GM21786 (cell line): Measurements from ENCODE around the gene TRPM3.
"Not testable (repeated sequence)": the region's sequence is repeated elsewhere in the genome, so short reads cannot be mapped to it uniquely, and the experiment has no call there.

Experiments used
- ATAC-seq: cut with Tn5 transposase; IDR thresholded peaks from one replicate; pipeline ENCODE4 v1.9.1; 2021; ENCODE audit not compliant: unreplicated experiment

The TRPM3 gene

GRCh38 chr9:70791936-70792335 lies 329.5 kb downstream of the TRPM3 start:
- no peak for ATAC-seq

DNA sequence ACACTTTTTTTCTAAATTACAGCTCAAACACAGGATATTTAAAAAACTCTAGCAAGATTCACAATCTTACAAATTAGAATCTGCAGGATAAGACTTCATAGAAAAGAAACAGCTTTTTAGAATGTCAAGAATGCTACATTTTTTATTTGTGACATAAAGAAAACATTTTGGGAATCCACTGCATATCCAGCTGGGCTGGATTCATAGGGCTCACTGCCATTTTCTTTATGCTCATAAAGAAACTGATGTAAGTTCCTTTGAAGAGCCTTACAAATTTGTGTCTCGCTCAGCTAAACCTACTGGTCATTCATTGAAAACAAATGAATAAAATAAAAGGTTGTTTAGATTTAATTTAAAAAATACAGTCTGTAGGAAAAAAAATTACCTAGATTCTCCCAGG lies 332.3 kb downstream of the TRPM3 start:
- no peak for ATAC-seq

DNA sequence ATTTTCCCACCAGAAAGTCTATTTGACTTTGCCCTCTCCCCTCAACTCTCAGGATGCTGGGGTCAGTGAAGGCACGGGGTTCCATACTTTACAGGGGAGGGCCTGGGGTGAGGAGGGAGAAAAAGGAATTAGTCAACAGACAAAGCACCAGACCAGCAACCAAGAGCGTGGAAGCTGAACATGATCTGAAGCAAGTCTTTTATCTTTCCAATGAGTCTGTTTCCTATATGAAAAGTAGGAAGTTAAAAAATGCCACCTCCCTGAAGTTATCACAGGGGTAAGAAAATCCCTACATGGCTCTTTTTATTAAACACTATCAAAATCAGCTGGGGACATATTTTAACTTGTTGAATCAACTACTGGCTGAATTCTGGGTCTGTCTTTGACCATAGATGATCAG lies 337.0 kb downstream of the TRPM3 start:
- no peak for ATAC-seq

- no peak for ATAC-seq
Observed at GRCh38 chr9:70778568-70778967, 342.9 kb downstream of the TRPM3 start.

DNA sequence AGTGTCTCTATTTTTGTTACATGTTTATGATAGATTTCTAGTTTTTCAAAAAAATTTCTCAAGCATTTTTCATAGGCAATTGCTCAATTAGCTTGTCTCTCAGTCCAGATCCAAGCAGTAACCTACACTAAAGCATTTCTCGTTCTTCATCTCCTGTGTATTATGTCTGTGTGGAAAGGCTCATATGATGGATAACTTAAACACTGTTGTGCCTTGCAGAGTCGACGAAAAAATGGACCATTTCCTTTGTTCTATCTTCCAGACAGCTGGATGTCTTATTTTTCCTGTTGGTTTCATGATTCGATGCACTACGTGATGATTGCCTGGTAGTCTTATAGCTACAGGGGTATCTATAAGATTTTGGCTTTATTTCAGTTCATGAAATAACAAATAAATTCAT lies 347.8 kb downstream of the TRPM3 start:
- no peak for ATAC-seq

DNA sequence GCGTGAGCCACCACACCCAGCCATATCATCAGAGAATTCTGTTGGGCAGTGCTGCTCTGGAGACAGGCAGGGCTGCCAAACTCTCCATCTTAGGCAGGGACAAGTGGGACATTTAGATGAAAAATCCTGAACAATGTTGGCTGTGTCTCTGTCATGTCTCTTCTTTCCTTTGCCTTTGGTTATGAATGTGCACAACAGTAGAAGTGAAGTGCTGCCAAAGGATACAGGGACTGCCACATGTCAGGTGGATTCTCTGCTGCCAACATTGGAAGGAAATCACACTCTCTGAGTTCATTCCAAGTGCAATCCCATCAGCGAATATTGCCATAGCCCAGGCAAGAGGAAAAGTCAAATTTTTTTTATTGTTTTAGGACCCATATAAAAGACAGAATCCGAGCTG lies 348.8 kb downstream of the TRPM3 start:
- ATAC-seq: no peak

DNA sequence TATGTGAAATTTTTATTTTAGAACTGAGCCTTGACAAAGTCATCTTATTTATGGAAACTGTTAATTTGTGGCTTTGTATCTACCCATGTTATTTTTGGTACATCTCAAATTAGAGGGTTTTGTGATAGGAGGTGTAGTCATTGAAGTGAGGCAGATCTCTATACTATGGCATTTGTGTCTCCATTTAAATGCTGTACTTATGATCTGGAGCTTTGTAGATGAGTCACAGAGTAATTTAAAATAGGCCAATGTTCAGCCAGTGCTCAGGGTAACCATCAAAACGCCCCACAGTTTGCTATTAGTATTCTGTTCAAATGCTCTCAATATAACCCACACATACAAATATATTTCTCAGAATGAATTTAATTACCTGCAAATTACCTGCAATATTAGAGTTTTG lies 355.5 kb downstream of the TRPM3 start:
- no peak for ATAC-seq

DNA sequence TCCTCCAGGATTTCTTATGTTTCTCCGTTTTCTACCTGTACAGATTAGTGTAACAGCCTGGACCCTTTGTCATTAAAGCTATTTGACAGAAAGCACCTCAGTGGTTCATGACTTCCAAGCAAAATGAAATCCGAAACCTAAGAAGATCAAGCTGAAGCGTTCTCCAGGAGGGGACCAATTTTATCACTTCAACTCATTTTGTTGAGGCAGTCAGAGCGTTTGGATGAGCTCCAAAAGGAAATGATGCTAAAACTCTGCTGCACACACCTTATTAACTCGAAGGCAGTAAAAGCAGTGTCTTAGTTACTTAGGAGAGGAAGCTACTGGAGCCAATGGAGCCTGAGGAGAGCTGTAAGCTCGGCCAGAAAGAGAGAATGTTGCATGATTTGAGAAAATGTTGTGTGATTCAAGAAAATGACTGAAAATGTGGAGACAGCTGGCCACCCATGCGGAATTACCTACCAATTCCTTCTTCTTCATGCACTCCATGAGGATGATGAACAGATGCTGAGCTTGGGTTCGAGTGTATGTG lies 360.2 kb downstream of the TRPM3 start:
- ATAC-seq: no peak

- ATAC-seq: no peak
Observed at GRCh38 chr9:70760228-70760627, 361.2 kb downstream of the TRPM3 start.

GRCh38 chr9:70753311-70753710 lies 368.1 kb downstream of the TRPM3 start:
- ATAC-seq: no peak

GRCh38 chr9:70749066-70749465 lies 372.4 kb downstream of the TRPM3 start:
- ATAC-seq: no peak

GRCh38 chr9:70747261-70747718 lies 374.1 kb downstream of the TRPM3 start:
- no peak for ATAC-seq

GRCh38 chr9:70746760-70747159 lies 374.7 kb downstream of the TRPM3 start:
- no peak for ATAC-seq

DNA sequence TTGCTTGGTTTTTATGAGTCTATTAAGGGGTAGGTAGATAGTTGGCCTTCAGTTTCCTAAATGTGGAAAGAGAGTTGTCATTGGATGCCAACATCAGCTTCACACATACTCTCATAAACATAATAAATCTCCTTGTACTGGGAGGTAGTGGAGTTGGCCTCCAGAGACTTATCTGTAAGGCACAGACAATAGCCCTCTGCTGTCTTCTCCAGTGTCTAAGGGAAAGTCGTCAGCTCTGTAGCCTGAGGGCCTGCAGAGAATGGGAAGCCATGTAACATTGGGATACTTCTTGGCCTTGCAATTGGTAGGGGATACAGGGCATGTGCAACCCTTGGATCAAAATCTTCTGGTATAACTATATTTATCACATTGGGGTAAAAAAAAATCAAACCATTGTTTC lies 375.1 kb downstream of the TRPM3 start:
- ATAC-seq: no peak

DNA sequence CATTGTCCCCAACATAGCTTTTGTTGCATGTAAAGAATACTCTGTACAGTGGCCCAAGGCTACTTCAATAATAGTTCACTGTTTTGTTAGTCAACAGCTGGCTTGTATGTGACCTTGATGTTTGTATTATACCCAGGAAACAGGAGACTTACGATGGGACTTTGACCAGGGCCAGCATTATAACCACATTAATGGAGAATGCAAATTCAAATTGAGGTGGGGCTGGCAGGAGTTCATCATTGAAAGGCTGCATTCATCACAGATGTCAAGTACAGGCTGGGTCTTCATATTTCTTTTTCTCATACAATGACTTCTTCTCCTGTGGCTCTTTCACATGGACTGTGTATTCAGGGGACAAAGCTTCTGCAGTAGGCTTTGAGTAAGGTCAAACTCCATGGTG lies 396.6 kb downstream of the TRPM3 start:
- not testable (repeated sequence) for ATAC-seq

GRCh38 chr9:70724025-70724424 lies 397.4 kb downstream of the TRPM3 start:
- ATAC-seq: not testable (repeated sequence)

DNA sequence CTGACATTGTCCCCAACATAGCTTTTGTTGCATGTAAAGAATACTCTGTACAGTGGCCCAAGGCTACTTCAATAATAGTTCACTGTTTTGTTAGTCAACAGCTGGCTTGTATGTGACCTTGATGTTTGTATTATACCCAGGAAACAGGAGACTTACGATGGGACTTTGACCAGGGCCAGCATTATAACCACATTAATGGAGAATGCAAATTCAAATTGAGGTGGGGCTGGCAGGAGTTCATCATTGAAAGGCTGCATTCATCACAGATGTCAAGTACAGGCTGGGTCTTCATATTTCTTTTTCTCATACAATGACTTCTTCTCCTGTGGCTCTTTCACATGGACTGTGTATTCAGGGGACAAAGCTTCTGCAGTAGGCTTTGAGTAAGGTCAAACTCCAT lies 414.6 kb downstream of the TRPM3 start:
- ATAC-seq: not testable (repeated sequence)

GRCh38 chr9:70701163-70701562 lies 420.3 kb downstream of the TRPM3 start:
- ATAC-seq: no peak

GRCh38 chr9:70696694-70697335 lies 424.6 kb downstream of the TRPM3 start:
- no peak for ATAC-seq

GRCh38 chr9:70694758-70695157 lies 426.7 kb downstream of the TRPM3 start:
- no peak for ATAC-seq

GRCh38 chr9:70693186-70693585 lies 428.2 kb downstream of the TRPM3 start:
- ATAC-seq: no peak

- ATAC-seq: no peak
Observed at GRCh38 chr9:70692431-70692830, 429.0 kb downstream of the TRPM3 start.

DNA sequence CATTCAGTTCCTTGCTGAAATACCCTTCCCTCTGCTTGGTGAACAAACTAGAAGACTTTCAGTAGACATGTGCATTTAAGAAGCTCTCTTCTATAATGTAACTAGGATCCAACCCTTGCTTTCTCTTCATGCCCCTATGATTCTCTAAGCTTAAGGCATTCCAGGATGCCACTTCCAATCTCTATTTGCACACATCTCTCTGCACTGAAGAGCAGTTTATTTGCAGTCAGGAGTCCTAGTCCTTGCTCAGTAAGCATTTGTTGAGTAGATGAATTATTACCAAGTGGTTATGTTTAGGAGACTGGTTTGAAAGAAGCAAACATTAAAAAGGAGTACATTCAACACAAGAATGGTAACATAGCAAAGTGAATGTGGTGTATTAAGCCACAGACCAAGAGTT lies 432.7 kb downstream of the TRPM3 start:
- ATAC-seq: no peak
